Pancreas (tissue), 10 donors: ENCODE data around the gene THSD7B. TPM values are rescaled to one million over a fixed set of nuclear protein-coding genes. Genes with fewer than 3 reads are reported as not detected.

Experiments
- ATAC-seq, 4 donors: fragments of 200-7000 bp; cut with Tn5 transposase; one replicate each; pipeline versions ENCODE4 v1.8.0 to v1.9.1; 2020; ENCODE audit warnings: mild to moderate bottlenecking in 4 of 4, moderate library complexity in 4 of 4
- DNase-seq, 6 donors: peaks; one replicate each; pipeline ENCODE4 v3.0.0-alpha.2; 2020
- FAIRE-seq: peaks from 2 replicates; lab custom pipeline; 2012; peaks lifted over from hg19 to GRCh38; lab: Jason Lieb, UNC
- H3K27ac ChIP-seq, 4 donors: fragments of 200-600 bp; sonication (generic); 1 replicate in 3 of 4; 2 replicates in 1 of 4; pipeline versions ENCODE4 v1.5.0 to v1.8.0; 2020
- H3K27me3 ChIP-seq, 4 donors: fragments of 200-600 bp; one replicate each; pipeline ENCODE4 v1.8.0; 2021
- H3K36me3 ChIP-seq, 3 donors: fragments of 200-600 bp; sonication (generic) in 1 of 3; one replicate each; pipeline versions ENCODE4 v1.5.0 to v1.8.0; 2020 to 2021
- H3K4me1 ChIP-seq, 3 donors: fragments of 200-600 bp; one replicate each; pipeline ENCODE4 v1.8.0; 2021
- H3K4me3 ChIP-seq, 4 donors: fragments of 200-600 bp; sonication (generic) in 2 of 4; one replicate each; pipeline versions ENCODE4 v1.5.0 to v1.8.0; 2020 to 2021
- H3K9me3 ChIP-seq, 4 donors: fragments of 200-600 bp; one replicate each; pipeline ENCODE4 v1.8.0; 2021
- whole genome bisulfite sequencing, 2 donors: extraction: QIAGEN DNeasy Blood & Tissue Kit; methylation state at CpG; one replicate each; pipeline ENCODE4 v1.1.7; 2013; 5-methylcytosine and 5-hydroxymethylcytosine counted together
- intact Hi-C, 3 donors: fragments of 100-400 bp; cut with DNase I; formaldehyde crosslinking; loops; one replicate each; pipeline versions ENCODE4 v1.11.1 to v1.14.2; 2022
- polyA plus RNA-seq, 2 donors: library from polyadenylated mRNA; stranded (reverse); fragments of 200-250 nt; gene quantifications; one replicate each; pipeline ENCODE4 v1.2.3, GENCODE V29; 2013
- total RNA-seq, 6 donors: library from RNA; stranded (reverse); fragmentation: NEBNext Ultra II Directional in 4 of 6; extraction: Animal tissue kit (Norgen Biotek cat#: 25700) in 4 of 6; gene quantifications; one replicate each; pipeline versions ENCODE4 v1.2.1 to v1.2.4, GENCODE V29; 2021 to 2023
- TF ChIP-seq, protein P1 (sequence below), 4 donors: fragments of 200-600 bp; sonication (generic) in 3 of 4; IDR thresholded peaks; one replicate each; pipeline versions ENCODE4 v1.5.0 to v1.8.0; 2021; ENCODE audit warnings: antibody characterized with exemption in 4 of 4
- donor health status: healthy with polysubstance abuse.
- donor health status: DM: no; HTN: no; CAD: no; lungs with moderate emphysema.
- donor health status: DM: no; HTN: no; CAD: no.
- donor health status: control.
- donor health status: control.
- donor health status: Bipolar disorder and iron deficiency.
- donor health status: DM: yes; HTN: yes; CAD: no.
- donor health status: DM: no; HTN: no; CAD: no.
- donor health status: DM: no; HTN: no; CAD: no.
- donor health status: DM: yes; HTN: yes; CAD: no.

THSD7B gene
- total and polyA plus RNA-seq, 8 donors, result 0.02 to 0.18 (median 0.07) TPM; not detected in 4

DNA sequence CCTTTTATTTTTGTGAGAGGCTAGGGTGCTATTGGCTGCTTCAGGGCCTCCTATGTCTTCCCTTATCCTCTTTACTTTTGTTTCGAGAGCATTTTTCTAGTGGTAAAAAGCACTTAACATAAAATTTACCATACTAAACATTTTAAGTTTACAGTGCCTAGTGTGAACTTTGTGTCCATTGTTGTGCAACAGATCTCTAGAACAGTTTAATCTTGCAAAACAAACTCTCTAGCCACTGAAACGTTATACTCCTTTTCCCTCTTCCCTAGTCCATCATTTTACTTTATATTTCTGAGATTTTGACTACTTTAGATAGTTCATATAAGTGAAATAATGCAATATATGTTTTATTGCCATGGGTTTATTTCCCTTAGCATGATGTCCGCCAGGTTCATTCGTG is 580.6 kb downstream of the THSD7B start:
- H3K9me3 ChIP-seq, result no peaks in the 10 kb centered on the region
- H3K4me3 ChIP-seq, result no peak overlapping the region
- H3K4me1 ChIP-seq, result no peaks in the 10 kb centered on the region
- H3K27ac ChIP-seq, result no peak overlapping the region
- TF ChIP-seq, protein P1, sequence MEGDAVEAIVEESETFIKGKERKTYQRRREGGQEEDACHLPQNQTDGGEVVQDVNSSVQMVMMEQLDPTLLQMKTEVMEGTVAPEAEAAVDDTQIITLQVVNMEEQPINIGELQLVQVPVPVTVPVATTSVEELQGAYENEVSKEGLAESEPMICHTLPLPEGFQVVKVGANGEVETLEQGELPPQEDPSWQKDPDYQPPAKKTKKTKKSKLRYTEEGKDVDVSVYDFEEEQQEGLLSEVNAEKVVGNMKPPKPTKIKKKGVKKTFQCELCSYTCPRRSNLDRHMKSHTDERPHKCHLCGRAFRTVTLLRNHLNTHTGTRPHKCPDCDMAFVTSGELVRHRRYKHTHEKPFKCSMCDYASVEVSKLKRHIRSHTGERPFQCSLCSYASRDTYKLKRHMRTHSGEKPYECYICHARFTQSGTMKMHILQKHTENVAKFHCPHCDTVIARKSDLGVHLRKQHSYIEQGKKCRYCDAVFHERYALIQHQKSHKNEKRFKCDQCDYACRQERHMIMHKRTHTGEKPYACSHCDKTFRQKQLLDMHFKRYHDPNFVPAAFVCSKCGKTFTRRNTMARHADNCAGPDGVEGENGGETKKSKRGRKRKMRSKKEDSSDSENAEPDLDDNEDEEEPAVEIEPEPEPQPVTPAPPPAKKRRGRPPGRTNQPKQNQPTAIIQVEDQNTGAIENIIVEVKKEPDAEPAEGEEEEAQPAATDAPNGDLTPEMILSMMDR (IDR thresholded peaks at IDR 0.05), result no peak
- FAIRE-seq, result no peak
- intact Hi-C loops, result no loop called here
- H3K27me3 ChIP-seq, result no peaks in the 10 kb centered on the region
- ATAC-seq, result no peak
- no peak for DNase-seq
- 40 to 45% methylated on average over 4 of the region's 4 CpGs for WGBS, 2 donors
- H3K36me3 ChIP-seq, result no peaks in the 10 kb centered on the region

DNA sequence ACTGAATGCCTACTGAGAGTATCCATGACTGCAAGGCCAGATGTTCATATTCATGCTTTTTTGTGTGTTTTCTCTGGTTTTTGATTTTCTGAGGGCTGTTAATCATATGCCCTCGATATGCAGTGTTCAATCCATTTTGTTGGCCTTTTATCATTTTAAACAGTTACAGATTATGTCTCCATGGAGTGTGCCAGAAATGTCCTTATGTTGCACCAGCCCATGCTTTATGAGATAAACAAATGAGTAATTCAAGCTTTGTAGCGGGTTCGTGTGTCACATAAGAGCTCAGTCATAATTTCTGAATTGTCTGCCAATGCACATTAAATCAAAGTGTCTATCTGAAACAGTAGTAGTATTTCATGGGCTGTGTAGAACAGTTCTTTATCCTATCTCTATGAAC is 583.0 kb downstream of the THSD7B start:
- DNase-seq (no peak), ATAC-seq (no peak), FAIRE-seq (no peak)
- no peaks in the 10 kb centered on the region for H3K36me3 ChIP-seq
- no peaks in the 10 kb centered on the region for H3K9me3 ChIP-seq
- 28 to 38% methylated on average over 3 of the region's 3 CpGs for WGBS, 2 donors
- intact Hi-C loops, result no loop called here
- no peak overlapping the region for H3K27ac ChIP-seq
- no peak overlapping the region for H3K4me3 ChIP-seq
- no peaks in the 10 kb centered on the region for H3K27me3 ChIP-seq
- H3K4me1 ChIP-seq, result no peaks in the 10 kb centered on the region
- TF ChIP-seq, protein P1 (IDR thresholded peaks at IDR 0.05), result no peak

DNA sequence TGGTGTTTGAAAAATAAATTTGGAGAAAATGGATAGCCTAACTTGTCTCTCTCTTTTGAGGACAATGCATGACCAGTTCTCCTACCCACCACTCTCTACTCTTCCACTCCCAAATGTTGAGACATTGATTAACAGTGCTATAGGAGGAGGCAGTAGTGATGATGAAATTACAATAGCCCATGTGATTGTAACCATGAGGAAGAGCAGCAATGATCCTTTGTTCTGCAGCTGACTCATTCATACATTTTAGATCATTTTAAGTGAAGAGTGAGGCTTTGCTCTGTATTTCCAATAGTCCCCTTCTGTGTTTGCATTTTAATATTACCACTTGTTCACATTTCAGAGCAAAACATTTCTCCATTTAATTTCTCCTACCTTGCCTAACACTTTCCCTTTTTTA is 592.3 kb downstream of the THSD7B start:
- Histone ChIP-seq H3K36me3 (no peaks in the 10 kb centered on the region), H3K27ac (no peak overlapping the region), H3K4me3 (no peak overlapping the region), H3K9me3 (no peaks in the 10 kb centered on the region), H3K4me1 (no peaks in the 10 kb centered on the region), H3K27me3 (no peaks in the 10 kb centered on the region)
- ATAC-seq (no peak), FAIRE-seq (no peak), DNase-seq (no peak)
- intact Hi-C loops, result no loop called here
- TF ChIP-seq, protein P1 (IDR thresholded peaks at IDR 0.05), result no peak

DNA sequence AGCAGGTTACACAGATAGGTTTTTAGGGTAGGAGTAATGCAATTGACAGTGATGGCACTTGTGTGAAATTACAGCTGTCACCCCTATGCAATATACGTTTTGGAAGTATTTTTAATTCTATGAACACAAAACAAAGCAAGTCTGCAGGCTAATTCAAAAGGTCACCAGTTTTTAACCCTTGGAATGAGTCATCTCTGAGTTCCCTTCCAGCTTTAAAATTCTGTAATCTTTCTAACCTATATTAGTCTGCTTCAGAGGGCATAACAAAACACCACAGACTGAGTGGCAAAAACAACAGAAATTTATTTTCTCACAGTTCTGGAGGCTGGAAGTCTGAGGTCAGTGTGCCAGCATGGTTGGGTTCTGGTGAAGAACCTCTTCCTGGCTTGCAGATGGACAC is 602.0 kb downstream of the THSD7B start:
- no peak for ATAC-seq
- 9 to 10% methylated on average over 1 of the region's 1 CpG for whole genome bisulfite sequencing, 2 donors
- no peak for DNase-seq
- no peak for FAIRE-seq
- intact Hi-C loops, result no loop called here
- Histone ChIP-seq H3K4me3 (no peak overlapping the region), H3K27me3 (no peaks in the 10 kb centered on the region), H3K4me1 (no peaks in the 10 kb centered on the region), H3K9me3 (no peaks in the 10 kb centered on the region), H3K27ac (no peak overlapping the region), H3K36me3 (no peaks in the 10 kb centered on the region)
- TF ChIP-seq, protein P1 (IDR thresholded peaks at IDR 0.05), result no peak

DNA sequence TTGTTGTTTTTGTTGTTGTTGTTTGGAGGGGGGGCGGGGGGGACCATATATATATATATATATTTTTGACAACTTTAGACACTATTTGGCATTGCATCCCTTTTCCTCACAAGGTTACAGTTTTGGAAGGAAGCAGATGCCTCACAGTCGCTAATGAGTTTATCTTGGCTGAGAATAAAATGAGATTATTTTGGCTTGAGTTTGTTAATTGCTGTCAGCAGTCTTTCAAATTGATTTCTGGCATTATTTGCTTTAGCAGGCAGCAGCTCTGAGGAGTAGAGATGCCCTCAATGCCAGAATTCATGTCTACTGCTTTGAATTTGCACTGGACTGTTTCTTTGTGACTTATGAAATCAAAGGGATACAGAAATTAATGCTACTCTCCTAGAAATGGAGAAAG is 603.8 kb downstream of the THSD7B start:
- no peak overlapping the region for H3K27ac ChIP-seq
- no peak overlapping the region for H3K4me3 ChIP-seq
- WGBS, 2 donors, result 24 to 25% methylated on average over 2 of the region's 2 CpGs
- no peaks in the 10 kb centered on the region for H3K9me3 ChIP-seq
- H3K36me3 ChIP-seq, result no peaks in the 10 kb centered on the region
- H3K4me1 ChIP-seq, result no peaks in the 10 kb centered on the region
- TF ChIP-seq, protein P1 (IDR thresholded peaks at IDR 0.05), result no peak
- H3K27me3 ChIP-seq, result no peaks in the 10 kb centered on the region
- ATAC-seq (no peak), DNase-seq (no peak), FAIRE-seq (no peak)
- intact Hi-C loops, result no loop called here
